Neural crest cell (in vitro differentiated cells): Measurements from ENCODE around the gene NAALADL1. TPM values are rescaled to one million over a fixed set of nuclear protein-coding genes. Genes with fewer than 3 reads are reported as not detected.

ENCODE experiments used
- DNase-seq: peaks from one replicate; pipeline ENCODE4 v3.0.0; 2021; ENCODE audit warnings: low read depth, mixed read lengths, low spot score
- H3K27ac Mint-ChIP-seq: one replicate; pipeline ENCODE4 v1.8.0; 2021; ENCODE audit warnings: mild to moderate bottlenecking, mixed read lengths; ENCODE audit not compliant: unreplicated experiment
- H3K27me3 Mint-ChIP-seq: 2 replicates; pipeline ENCODE4 v1.8.0; 2021; ENCODE audit warnings: low read depth, mild to moderate bottlenecking, mixed read lengths
- H3K36me3 Mint-ChIP-seq: 2 replicates; pipeline ENCODE4 v1.8.0; 2021; ENCODE audit warnings: low read depth, mild to moderate bottlenecking, mixed read lengths
- H3K4me1 Mint-ChIP-seq: 2 replicates; pipeline ENCODE4 v1.8.0; 2021; ENCODE audit warnings: mixed read lengths
- H3K4me3 Mint-ChIP-seq: one replicate; pipeline ENCODE4 v1.8.0; 2021; ENCODE audit warnings: mild to moderate bottlenecking, mixed read lengths
- H3K9me3 Mint-ChIP-seq: 2 replicates; pipeline ENCODE4 v1.8.0; 2021; ENCODE audit warnings: mixed read lengths
- CTCF ChIP-seq: fragments of 200-600 bp; sonication (generic); conservative IDR thresholded peaks from 2 replicates; pipeline ENCODE4 v1.5.0; 2021; ENCODE audit warnings: antibody characterized with exemption, mild to moderate bottlenecking
- total RNA-seq: library from RNA; stranded (reverse); gene quantifications from 2 replicates; pipeline ENCODE4 v1.2.1, GENCODE V29; 2021

NAALADL1 gene
- total RNA-seq, 1 donor from 2014 or later, result 0.35 TPM

- Mint-ChIP-seq H3K4me3 (no peak overlapping the region), H3K36me3 (no peaks in the 10 kb centered on the region), H3K27me3 (peaks cover 12% of the 10 kb centered on the region), H3K27ac (no peak overlapping the region), H3K4me1 (no peaks in the 10 kb centered on the region), H3K9me3 (no peaks in the 10 kb centered on the region)
- DNase-seq, result no peak
- no peak for TF ChIP-seq CTCF
Observed at GRCh38 chr11:65056999-65057398, 1.4 kb downstream of the NAALADL1 start.

GRCh38 chr11:65055538-65055937 lies 2.8 kb downstream of the NAALADL1 start:
- Mint-ChIP-seq H3K4me3 (no peak overlapping the region), H3K4me1 (no peaks in the 10 kb centered on the region), H3K27me3 (peaks cover 7% of the 10 kb centered on the region), H3K9me3 (no peaks in the 10 kb centered on the region), H3K27ac (no peak overlapping the region), H3K36me3 (no peaks in the 10 kb centered on the region)
- no peak for DNase-seq
- TF ChIP-seq CTCF, result no peak

GRCh38 chr11:65053827-65054508 lies 4.4 kb downstream of the NAALADL1 start:
- Mint-ChIP-seq H3K4me3 (no peak overlapping the region), H3K9me3 (no peaks in the 10 kb centered on the region), H3K27me3 (peaks cover 3% of the 10 kb centered on the region), H3K27ac (no peak overlapping the region), H3K4me1 (no peaks in the 10 kb centered on the region), H3K36me3 (no peaks in the 10 kb centered on the region)
- no peak for TF ChIP-seq CTCF
- DNase-seq, result no peak

GRCh38 chr11:65051398-65051858 lies 6.9 kb downstream of the NAALADL1 start:
- peaks cover 3% of the 10 kb centered on the region for H3K27me3 Mint-ChIP-seq
- H3K9me3 Mint-ChIP-seq, result no peaks in the 10 kb centered on the region
- DNase-seq, result no peak
- no peak for TF ChIP-seq CTCF
- no peak overlapping the region for H3K4me3 Mint-ChIP-seq
- H3K36me3 Mint-ChIP-seq, result no peaks in the 10 kb centered on the region
- no peak overlapping the region for H3K27ac Mint-ChIP-seq
- H3K4me1 Mint-ChIP-seq, result no peaks in the 10 kb centered on the region

GRCh38 chr11:65047581-65048422 lies 10.6 kb downstream of the NAALADL1 start:
- Mint-ChIP-seq H3K27ac (peak overlapping the region; percentile 35), H3K4me3 (no peak overlapping the region), H3K27me3 (no peaks in the 10 kb centered on the region)

More at GRCh38 chr11:65047581-65048422, 10.6 kb downstream of the NAALADL1 start:
- Mint-ChIP-seq H3K9me3 (no peaks in the 10 kb centered on the region), H3K4me1 (no peaks in the 10 kb centered on the region), H3K36me3 (peaks cover 3% of the 10 kb centered on the region)
- DNase-seq, result no peak
- TF ChIP-seq CTCF, result no peak
